H1 (cell line): ENCODE measurements around the gene SS18L1. TPM values are rescaled to one million over a fixed set of nuclear protein-coding genes. Genes with fewer than 3 reads are reported as not detected.

Experiments
- CHD7 ChIP-seq: fragments of 300-600 bp; sonication (generic); IDR thresholded peaks from 2 replicates; pipeline ENCODE4 v1.7.1; 2012; ENCODE audit warnings: low read length, moderate library complexity, mild to moderate bottlenecking, inconsistent platforms; ENCODE audit not compliant: insufficient replicate concordance
- HDAC6 ChIP-seq: IDR thresholded peaks from one replicate; pipeline ENCODE4 v1.7.1; 2012; ENCODE audit warnings: low read depth, mild to moderate bottlenecking, inconsistent platforms, low read length, moderate library complexity
- JUN ChIP-seq: IDR thresholded peaks from 2 replicates; pipeline ENCODE4 v1.6.1; 2011; ENCODE audit warnings: low read depth, mild to moderate bottlenecking, improper control_type of control experiment, low read length
- KDM1A ChIP-seq: fragments of 200-600, 300-600 bp; sonication (generic); IDR thresholded peaks from 2 replicates; pipeline ENCODE4 v1.7.1; 2016; ENCODE audit warnings: mild to moderate bottlenecking, low read length, borderline replicate concordance
- MAFK ChIP-seq: IDR thresholded peaks from 2 replicates; pipeline ENCODE4 v1.6.1; 2012; ENCODE audit warnings: low read depth, mild to moderate bottlenecking, improper control_type of control experiment, low read length
- MAX ChIP-seq: IDR thresholded peaks from 2 replicates; pipeline ENCODE4 v1.6.1; 2012; ENCODE audit warnings: inconsistent platforms
- PHF8 ChIP-seq: fragments of 200-600 bp; sonication (generic); conservative IDR thresholded peaks from 2 replicates; pipeline ENCODE4 v1.7.1; 2012; ENCODE audit warnings: low read depth, mild to moderate bottlenecking, inconsistent platforms, low read length, moderate library complexity
- POU5F1 ChIP-seq: IDR thresholded peaks from 2 replicates; pipeline ENCODE4 v1.6.1; 2011; ENCODE audit warnings: low read depth, mild to moderate bottlenecking, low read length, moderate library complexity
- TEAD4 ChIP-seq: IDR thresholded peaks from 2 replicates; pipeline ENCODE4 v1.6.1; 2012; ENCODE audit warnings: low read depth, low read length, inconsistent platforms, mixed read lengths
- polyA plus RNA-seq, 7 experiments: library from polyadenylated mRNA; depleted of rRNA in 3 of 7; stranded (reverse) in 5 of 7; unstranded in 2 of 7; fragments of >200 nt in 5 of 7; fragments of 200-250 nt in 2 of 7; gene quantifications; 1 replicate in 5 of 7; 2 replicates in 1 of 7; 4 replicates in 1 of 7; pipeline versions ENCODE4 v1.2.1 to v1.2.3, GENCODE V29; 2011 to 2013; ENCODE audit warnings: missing spikeins in 2 of 7, mixed read lengths in 2 of 7
- total RNA-seq: library from RNA; stranded (reverse); fragmentation: NEBNext Ultra II Directional; extraction: Animal tissue kit (Norgen Biotek cat#: 25700); gene quantifications from 2 replicates; pipeline ENCODE4 v1.2.1, GENCODE V29; 2021

The SS18L1 gene
- total and polyA plus RNA-seq, 2 of the 8 experiments (the other 6 are each of a cell fraction or from before 2014, with no cell fraction given), result 28.4 to 29.7 TPM

- TF ChIP-seq CHD7 (no peak), TEAD4 (no peak), JUN (no peak), HDAC6 (no peak), PHF8 (no peak), POU5F1 (no peak), MAFK (no peak), KDM1A (no peak), MAX (no peak)
Observed at GRCh38 chr20:62193079-62194025, 49.8 kb downstream of the SS18L1 start (continued).
